Embryonic facial prominence (tissue), 1 donor: ENCODE results near the gene IZUMO1.

Experiments used
- DNase-seq: peaks from one replicate; pipeline ENCODE4 v3.0.0-alpha.2; 2016; ENCODE audit errors: extremely low spot score

The IZUMO1 gene

GRCh38 chr19:48757089-48757675, 10.5 kb upstream of the IZUMO1 start:
- no peak for DNase-seq

GRCh38 chr19:48756686-48757085, 10.0 kb upstream of the IZUMO1 start:
- no peak for DNase-seq

DNA sequence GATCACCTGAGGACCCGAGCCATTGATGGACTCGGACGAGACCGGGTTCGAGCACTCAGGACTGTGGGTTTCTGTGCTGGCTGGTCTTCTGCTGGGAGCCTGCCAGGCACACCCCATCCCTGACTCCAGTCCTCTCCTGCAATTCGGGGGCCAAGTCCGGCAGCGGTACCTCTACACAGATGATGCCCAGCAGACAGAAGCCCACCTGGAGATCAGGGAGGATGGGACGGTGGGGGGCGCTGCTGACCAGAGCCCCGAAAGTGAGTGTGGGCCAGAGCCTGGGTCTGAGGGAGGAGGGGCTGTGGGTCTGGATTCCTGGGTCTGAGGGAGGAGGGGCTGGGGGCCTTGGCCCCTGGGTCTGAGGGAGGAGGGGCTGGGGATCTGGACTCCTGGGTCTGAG, 9.5 kb upstream of the IZUMO1 start:
- DNase-seq: no peak

DNA sequence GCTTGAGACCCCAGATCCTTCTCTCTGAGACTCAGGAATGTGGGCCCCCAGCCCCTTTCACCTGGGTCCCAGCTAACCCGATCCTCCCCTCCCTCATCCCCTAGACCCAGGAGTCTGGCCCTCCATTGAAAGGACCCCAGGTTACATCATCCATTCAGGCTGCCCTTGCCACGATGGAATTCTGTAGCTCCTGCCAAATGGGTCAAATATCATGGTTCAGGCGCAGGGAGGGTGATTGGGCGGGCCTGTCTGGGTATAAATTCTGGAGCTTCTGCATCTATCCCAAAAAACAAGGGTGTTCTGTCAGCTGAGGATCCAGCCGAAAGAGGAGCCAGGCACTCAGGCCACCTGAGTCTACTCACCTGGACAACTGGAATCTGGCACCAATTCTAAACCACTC, 9.1 kb upstream of the IZUMO1 start:
- no peak for DNase-seq

- no peak for DNase-seq
Measured at GRCh38 chr19:48755084-48755641, 8.5 kb upstream of the IZUMO1 start, which contains the start of gene FGF21. TSS of gene FGF21 (plus strand) at chr19:48755524. CDS start at chr19:48756237, 713 bp downstream.

- no peak for DNase-seq
Measured at GRCh38 chr19:48752496-48753365, 6.0 kb upstream of the IZUMO1 start, which contains the start of gene FUT1. TSS of gene FUT1 (minus strand) at chr19:48752641. CDS start at chr19:48751281, 1,360 bp downstream.

DNA sequence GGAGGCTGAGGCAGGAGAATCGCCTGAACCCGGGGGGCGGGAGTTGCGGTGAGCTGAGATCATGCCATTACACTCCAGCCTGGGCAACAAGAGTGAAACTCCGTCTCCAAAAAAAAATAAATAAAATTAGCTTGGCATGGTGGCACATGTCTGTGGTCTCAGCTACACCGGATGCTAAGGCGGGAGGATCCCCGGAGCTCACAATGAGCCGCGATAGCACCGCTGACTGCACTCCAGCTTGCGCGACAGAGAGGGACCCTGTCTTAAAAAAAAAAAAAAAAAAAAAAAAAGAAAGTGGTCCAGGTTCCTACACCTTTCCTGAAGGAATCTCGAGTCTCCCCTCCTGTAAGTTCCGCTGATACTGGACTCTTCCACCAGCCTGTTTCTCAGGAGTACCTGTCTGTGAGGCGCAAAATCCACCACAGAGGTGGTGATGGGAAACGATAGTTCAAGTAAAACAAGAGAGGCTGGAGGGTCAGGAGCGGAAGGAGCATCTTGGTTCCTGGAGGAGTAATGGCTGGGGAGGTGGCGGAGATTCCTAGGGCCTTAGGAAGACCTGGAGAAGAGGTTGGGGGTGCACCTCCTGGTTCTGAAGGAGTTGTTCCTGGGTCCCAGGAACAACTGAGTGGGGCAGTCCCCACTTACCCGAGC, 5.3 kb upstream of the IZUMO1 start:
- no peak for DNase-seq

GRCh38 chr19:48750771-48751504, 4.2 kb upstream of the IZUMO1 start:
- DNase-seq: no peak

- no peak for DNase-seq
Measured at GRCh38 chr19:48750351-48750750, 3.6 kb upstream of the IZUMO1 start.

DNA sequence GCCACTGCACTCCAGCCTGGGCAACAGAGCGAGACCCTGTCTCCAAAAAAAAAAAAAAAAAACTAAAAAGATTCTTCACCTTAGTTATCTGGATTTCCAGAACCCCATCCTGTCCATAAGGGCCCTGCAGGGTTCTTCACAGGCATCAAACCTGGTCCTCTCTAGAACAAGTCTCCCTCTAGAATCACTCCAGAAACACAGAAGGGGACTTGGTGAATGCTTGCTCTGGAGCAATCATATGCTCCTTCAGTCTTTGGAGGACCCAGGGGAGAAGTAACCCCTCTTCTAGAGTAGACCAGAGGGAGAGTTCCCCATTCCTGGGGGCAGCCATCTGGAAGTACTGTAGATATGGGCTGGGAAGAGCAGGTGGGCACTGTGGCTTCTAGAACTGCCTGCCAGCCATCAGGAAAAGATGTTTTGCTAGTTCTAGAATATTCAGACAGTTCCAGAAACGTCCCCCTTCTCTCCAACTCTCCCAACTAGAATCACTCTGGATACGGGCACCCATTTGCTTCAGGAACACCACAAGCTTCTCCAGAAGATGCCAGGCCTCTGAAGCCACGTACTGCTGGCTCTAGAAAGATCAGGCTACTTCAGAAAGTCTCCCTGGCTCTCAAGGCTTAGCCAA, 3.0 kb upstream of the IZUMO1 start:
- no peak for DNase-seq

GRCh38 chr19:48746110-48746509, 599 bp downstream of the IZUMO1 start:
- no peak for DNase-seq

DNA sequence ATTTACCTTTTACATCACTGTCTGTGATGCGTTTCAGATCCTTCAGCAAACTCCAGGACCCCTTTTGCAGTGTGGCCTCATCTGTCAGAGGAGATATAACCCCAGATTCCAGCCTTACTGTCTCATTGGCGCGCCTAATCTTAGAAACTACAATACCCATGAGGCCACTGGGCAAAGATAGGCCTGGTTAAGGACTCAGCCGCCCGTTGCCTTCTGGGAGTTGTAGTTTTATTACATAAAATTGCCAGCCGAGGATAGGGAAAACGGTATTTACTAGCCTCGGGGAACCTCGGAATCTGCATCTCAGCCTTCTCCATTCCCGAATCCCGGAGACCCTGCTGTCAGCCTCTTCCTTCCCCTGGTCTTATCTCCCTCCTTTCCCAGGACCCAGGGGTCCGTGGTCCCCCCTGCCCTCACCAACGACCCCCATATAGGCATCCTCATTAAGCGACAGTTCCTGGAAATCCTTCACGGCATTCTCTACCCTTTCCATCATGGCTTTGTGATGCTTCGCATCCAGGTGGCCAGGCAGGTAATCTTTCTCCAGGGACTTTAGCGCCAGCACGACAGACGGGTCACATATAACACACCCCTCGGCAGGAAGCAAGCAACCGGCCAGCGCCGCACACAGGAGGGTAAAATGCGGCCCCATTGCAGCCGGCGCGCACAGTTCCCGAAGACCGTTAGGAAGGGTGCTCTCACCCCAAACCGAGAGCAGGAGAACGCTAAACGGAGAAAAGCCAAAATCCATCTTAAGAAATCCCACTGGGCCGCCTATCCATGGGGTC, 1.3 kb downstream of the IZUMO1 start:
- DNase-seq: no peak

GRCh38 chr19:48742096-48742495, 4.6 kb downstream of the IZUMO1 start:
- no peak for DNase-seq

- DNase-seq: no peak
Measured at GRCh38 chr19:48741129-48741999, 5.3 kb downstream of the IZUMO1 start.

DNA sequence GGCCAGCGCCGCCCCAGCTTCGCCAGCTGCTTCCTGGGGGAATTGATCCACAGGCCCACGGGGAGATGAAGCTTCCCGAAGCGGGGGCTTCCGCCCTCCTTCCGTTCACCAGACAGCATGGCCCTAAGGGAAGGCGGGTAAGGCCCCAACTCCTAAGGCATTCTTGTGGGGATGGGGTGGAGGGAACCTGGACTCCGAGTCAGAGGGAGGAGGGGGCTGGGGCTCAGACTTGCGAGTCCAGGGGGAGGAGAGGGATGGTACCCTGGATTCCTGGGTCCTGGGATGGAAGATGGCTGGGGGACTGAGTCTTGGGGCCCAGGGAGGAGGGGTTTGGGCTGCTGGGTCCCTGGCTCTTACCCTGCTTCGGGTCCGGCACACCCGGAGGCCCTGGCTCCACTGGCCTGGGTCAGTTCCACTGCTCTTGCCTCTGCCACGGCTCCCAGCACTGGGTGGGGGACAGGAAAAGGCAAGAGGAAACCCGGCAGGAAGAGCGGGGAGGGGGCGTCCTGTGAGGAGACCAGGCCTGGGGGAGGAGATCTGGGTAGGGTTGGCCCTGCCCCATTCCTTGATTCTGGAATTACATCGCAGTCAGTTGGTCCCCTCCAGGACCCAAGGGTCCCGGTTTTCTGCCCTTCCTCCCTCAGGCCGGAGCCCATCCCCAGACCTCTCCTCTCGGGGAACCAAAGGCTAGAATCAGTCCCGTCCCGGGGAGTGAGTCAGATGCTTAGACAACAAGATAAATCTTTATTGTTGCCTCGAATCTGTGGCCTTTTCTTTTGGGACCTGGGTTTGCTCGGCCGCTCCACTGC, 6.3 kb downstream of the IZUMO1 start, which contains the start of gene RASIP1:
Gene RASIP1 (minus strand): TSS at position 447 of the 809 bp plus-strand sequence. CDS start 328 bp downstream, at position 119.
- DNase-seq: no peak

GRCh38 chr19:48739404-48740163, 7.1 kb downstream of the IZUMO1 start:
- DNase-seq: no peak

GRCh38 chr19:48738557-48739403, 7.9 kb downstream of the IZUMO1 start:
- peak; percentile 55 for DNase-seq
